Measurements from ENCODE around the gene KDM2A.

The KDM2A gene

DNA sequence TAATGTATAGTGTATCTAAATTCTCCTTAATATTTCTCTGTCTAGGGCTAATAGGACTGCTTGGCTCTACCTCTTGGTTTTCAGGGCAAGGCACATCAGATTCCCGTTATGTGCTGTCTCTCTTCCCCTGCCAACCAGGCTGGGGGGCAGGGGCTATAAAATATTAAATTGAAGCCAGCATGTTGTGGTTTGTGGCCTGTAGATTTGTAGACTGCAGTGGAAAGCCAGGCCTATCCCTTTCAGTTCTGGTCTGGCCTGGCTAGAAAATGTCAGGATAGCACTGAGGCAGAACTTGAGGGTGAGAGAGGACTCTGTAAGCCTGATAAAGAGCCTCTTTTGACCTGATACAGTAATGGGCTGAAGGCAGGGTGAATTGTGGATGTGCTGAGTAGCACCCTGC is 132.8 kb downstream of the KDM2A start:
- no peak overlapping the region for H3K4me3 ChIP-seq (ENCODE audit: low read depth, low read length)
- no peak for DNase-seq (ENCODE audit: low read depth)
- TF ChIP-seq, protein P1, sequence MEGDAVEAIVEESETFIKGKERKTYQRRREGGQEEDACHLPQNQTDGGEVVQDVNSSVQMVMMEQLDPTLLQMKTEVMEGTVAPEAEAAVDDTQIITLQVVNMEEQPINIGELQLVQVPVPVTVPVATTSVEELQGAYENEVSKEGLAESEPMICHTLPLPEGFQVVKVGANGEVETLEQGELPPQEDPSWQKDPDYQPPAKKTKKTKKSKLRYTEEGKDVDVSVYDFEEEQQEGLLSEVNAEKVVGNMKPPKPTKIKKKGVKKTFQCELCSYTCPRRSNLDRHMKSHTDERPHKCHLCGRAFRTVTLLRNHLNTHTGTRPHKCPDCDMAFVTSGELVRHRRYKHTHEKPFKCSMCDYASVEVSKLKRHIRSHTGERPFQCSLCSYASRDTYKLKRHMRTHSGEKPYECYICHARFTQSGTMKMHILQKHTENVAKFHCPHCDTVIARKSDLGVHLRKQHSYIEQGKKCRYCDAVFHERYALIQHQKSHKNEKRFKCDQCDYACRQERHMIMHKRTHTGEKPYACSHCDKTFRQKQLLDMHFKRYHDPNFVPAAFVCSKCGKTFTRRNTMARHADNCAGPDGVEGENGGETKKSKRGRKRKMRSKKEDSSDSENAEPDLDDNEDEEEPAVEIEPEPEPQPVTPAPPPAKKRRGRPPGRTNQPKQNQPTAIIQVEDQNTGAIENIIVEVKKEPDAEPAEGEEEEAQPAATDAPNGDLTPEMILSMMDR (IDR thresholded peaks at IDR 0.05; ENCODE audit: low read depth, low read length), result no peak
- TF ChIP-seq MYC (IDR thresholded peaks at IDR 0.05; ENCODE audit: low read depth, low read length) (no peak), POLR2A (IDR thresholded peaks at IDR 0.05; ENCODE audit: extremely low read depth, insufficient read length) (no peak)
- TF ChIP-seq, protein P2, sequence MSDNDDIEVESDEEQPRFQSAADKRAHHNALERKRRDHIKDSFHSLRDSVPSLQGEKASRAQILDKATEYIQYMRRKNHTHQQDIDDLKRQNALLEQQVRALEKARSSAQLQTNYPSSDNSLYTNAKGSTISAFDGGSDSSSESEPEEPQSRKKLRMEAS (IDR thresholded peaks at IDR 0.05; ENCODE audit: low read depth, low read length), result no peak

DNA sequence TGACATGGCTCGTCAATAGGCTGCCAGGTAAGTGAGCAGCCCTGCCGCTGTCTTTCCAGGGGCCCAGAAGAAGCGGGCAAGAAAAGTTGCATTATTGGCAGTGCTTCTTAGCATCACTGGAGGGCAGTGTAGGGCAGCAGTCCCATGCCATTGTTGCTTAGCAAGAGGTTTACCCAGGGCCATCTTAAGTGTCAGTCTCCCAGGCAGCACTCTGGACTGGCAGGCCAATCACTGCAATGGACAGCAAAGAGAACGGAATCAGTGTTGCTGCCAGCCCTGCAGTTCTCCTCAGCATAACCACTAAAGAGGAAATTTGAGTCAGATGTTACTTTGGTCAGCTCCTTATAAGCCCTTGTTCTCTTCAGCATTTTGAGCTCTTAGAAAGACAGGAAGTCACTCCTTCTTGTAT is 133.8 kb downstream of the KDM2A start:
- DNase-seq (ENCODE audit: low read depth), result peak; percentile 77
- TF ChIP-seq, protein P1 (IDR thresholded peaks at IDR 0.05; ENCODE audit: low read depth, low read length), result peak; percentile 58
- TF ChIP-seq MYC (IDR thresholded peaks at IDR 0.05; ENCODE audit: low read depth, low read length) (no peak), POLR2A (IDR thresholded peaks at IDR 0.05; ENCODE audit: extremely low read depth, insufficient read length) (no peak)
- TF ChIP-seq, protein P2 (IDR thresholded peaks at IDR 0.05; ENCODE audit: low read depth, low read length), result 0 out of 2 replicates have a peak, but pooled peaks have one; percentile 10
- no peak overlapping the region for H3K4me3 ChIP-seq (ENCODE audit: low read depth, low read length)

DNA sequence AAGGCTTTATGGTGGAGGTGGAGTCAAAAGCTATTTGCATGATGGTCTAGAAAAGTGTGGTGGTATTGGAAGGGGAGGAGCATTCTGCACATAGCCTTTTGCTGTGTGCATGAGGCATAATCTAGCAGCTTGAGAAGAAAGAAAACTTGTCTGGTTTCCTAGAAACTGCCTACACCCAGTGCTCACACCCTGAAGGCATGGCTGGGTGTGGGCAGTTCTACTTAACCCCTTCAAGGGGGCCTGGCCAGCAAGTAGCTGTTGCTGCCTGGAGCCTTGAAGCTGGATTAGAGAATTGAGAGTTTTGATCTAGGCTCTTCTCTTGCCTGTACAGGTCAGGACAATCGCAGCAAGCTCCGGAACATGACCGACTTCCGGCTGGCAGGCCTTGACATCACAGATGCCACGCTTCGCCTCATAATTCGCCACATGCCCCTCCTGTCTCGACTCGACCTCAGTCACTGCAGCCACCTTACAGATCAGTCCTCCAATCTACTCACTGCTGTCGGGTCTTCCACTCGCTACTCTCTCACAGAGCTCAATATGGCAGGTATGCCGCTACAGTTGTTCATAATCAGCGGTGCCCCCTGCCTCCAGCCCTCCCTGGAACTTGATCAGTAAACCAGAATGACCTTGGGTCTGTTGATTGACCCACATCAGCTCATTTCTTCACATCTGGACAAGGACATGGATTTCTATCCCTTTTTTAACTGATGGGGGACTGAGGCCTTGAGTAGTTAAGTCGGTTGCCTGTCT is 135.0 kb downstream of the KDM2A start:
- H3K4me3 ChIP-seq (ENCODE audit: low read depth, low read length), result no peak overlapping the region
- no peak for DNase-seq (ENCODE audit: low read depth)
- TF ChIP-seq MYC (IDR thresholded peaks at IDR 0.05; ENCODE audit: low read depth, low read length) (no peak), POLR2A (IDR thresholded peaks at IDR 0.05; ENCODE audit: extremely low read depth, insufficient read length) (no peak)
- TF ChIP-seq, protein P2 (IDR thresholded peaks at IDR 0.05; ENCODE audit: low read depth, low read length), result no peak
- TF ChIP-seq, protein P1 (IDR thresholded peaks at IDR 0.05; ENCODE audit: low read depth, low read length), result no peak

DNA sequence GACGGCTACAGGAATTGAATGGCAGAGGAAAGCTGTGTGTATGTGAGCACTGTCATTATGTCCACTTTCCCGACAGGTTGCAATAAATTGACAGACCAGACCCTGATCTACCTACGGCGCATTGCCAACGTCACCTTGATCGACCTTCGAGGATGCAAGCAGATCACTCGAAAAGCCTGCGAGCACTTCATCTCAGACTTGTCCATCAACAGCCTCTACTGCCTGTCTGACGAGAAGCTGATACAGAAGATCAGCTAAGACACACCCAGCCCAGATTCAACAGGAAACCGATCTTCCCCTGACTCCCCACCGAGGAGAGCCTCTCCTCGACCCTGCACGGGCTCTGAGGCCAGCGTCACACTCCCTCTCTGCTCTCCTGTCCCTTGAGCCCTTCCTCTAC is 135.7 kb downstream of the KDM2A start:
- no peak for TF ChIP-seq MYC (IDR thresholded peaks at IDR 0.05; ENCODE audit: low read depth, low read length)
- TF ChIP-seq, protein P2 (IDR thresholded peaks at IDR 0.05; ENCODE audit: low read depth, low read length), result no peak
- no peak for TF ChIP-seq POLR2A (IDR thresholded peaks at IDR 0.05; ENCODE audit: extremely low read depth, insufficient read length)
- TF ChIP-seq, protein P1 (IDR thresholded peaks at IDR 0.05; ENCODE audit: low read depth, low read length), result no peak
- H3K4me3 ChIP-seq (ENCODE audit: low read depth, low read length), result no peak overlapping the region
- no peak for DNase-seq (ENCODE audit: low read depth)

DNA sequence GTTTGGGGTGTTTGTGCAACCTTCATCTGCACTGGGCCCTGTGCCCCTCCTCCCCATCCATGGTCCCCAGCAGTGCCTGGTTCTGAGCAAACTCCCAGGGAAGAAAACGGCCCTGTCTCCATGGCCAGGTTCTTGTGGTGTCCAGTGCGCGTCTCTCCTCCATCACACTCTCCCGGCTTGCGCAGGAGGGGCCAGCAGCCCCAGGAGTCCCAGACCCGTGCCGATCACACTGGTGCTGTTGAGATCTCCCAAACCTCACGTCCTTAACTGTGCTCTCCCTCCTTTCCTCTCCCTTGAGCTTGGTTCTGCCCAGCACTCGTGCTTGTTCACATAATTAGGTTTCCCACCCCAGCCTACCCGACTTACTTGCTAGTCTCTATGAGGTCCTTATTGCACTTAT is 136.3 kb downstream of the KDM2A start:
- TF ChIP-seq, protein P1 (IDR thresholded peaks at IDR 0.05; ENCODE audit: low read depth, low read length), result no peak
- TF ChIP-seq POLR2A (IDR thresholded peaks at IDR 0.05; ENCODE audit: extremely low read depth, insufficient read length) (no peak), MYC (IDR thresholded peaks at IDR 0.05; ENCODE audit: low read depth, low read length) (no peak)
- TF ChIP-seq, protein P2 (IDR thresholded peaks at IDR 0.05; ENCODE audit: low read depth, low read length), result no peak
- no peak overlapping the region for H3K4me3 ChIP-seq (ENCODE audit: low read depth, low read length)
- no peak for DNase-seq (ENCODE audit: low read depth)

Measured in NB4 (cell line).